WTC11 (cell line): ENCODE results near the gene MPIG6B. TPM values are rescaled to one million over a fixed set of nuclear protein-coding genes. Genes with fewer than 3 reads are reported as not detected.

ENCODE experiments used
- JAZF1 ChIP-seq: fragments of 250-450 bp; sonication (Bioruptor Pico); IDR thresholded peaks from 2 replicates; pipeline ENCODE4 v1.9.0; 2021; ENCODE audit warnings: moderate library complexity, mild to moderate bottlenecking, inconsistent platforms
- RORB ChIP-seq: fragments of 250-450 bp; sonication (Bioruptor Pico); IDR thresholded peaks from 2 replicates; pipeline ENCODE4 v1.9.0; 2021; ENCODE audit warnings: mild to moderate bottlenecking
- TCF7 ChIP-seq: sonication (generic); formaldehyde crosslinking; IDR thresholded peaks from 2 replicates; pipeline ENCODE4 v1.8.0; 2022; ENCODE audit warnings: mild to moderate bottlenecking, low read depth, missing genetic modification reagents, moderate library complexity
- ZNF232 ChIP-seq: sonication (generic); formaldehyde crosslinking; IDR thresholded peaks from 2 replicates; pipeline ENCODE4 v1.8.0; 2022; ENCODE audit warnings: mild to moderate bottlenecking, missing genetic modification reagents
- microRNA-seq: library from miRNA; unstranded; fragments of <30 nt; microRNA quantifications from one replicate; pipeline ENCODE4 v1.2.0, GENCODE V29; 2022; ENCODE audit warnings: borderline number of aligned reads
- total RNA-seq: library from RNA; stranded (reverse); gene quantifications from 3 replicates; pipeline ENCODE4 v1.2.3, GENCODE V29; 2021
- TF ChIP-seq, protein P1 (sequence below): sonication (generic); formaldehyde crosslinking; IDR thresholded peaks from 2 replicates; pipeline ENCODE4 v1.8.0; 2023; ENCODE audit warnings: mild to moderate bottlenecking, missing genetic modification reagents
- TF ChIP-seq, protein P2 (sequence below): sonication (generic); formaldehyde crosslinking; IDR thresholded peaks from 2 replicates; pipeline ENCODE4 v1.8.0; 2023; ENCODE audit warnings: missing genetic modification reagents
- TF ChIP-seq, protein P3 (sequence below): sonication (generic); formaldehyde crosslinking; IDR thresholded peaks from 2 replicates; pipeline ENCODE4 v1.8.0; 2022; ENCODE audit warnings: mild to moderate bottlenecking, missing genetic modification reagents
- TF ChIP-seq, protein P4 (sequence below): sonication (generic); formaldehyde crosslinking; IDR thresholded peaks from 2 replicates; pipeline ENCODE4 v1.8.1; 2023; ENCODE audit warnings: mild to moderate bottlenecking, moderate library complexity, missing genetic modification reagents
- TF ChIP-seq, protein P5 (sequence below): sonication (generic); formaldehyde crosslinking; IDR thresholded peaks from 2 replicates; pipeline ENCODE4 v1.8.0; 2023; ENCODE audit warnings: missing genetic modification reagents, mild to moderate bottlenecking, borderline replicate concordance
- TF ChIP-seq, protein P6 (sequence below): fragments of 250-450 bp; sonication (Bioruptor Pico); IDR thresholded peaks from 2 replicates; pipeline ENCODE4 v1.8.0; 2021; ENCODE audit warnings: mild to moderate bottlenecking

The MPIG6B gene
- total RNA-seq, 1 experiment from 2014 or later: 0.09 TPM

DNA sequence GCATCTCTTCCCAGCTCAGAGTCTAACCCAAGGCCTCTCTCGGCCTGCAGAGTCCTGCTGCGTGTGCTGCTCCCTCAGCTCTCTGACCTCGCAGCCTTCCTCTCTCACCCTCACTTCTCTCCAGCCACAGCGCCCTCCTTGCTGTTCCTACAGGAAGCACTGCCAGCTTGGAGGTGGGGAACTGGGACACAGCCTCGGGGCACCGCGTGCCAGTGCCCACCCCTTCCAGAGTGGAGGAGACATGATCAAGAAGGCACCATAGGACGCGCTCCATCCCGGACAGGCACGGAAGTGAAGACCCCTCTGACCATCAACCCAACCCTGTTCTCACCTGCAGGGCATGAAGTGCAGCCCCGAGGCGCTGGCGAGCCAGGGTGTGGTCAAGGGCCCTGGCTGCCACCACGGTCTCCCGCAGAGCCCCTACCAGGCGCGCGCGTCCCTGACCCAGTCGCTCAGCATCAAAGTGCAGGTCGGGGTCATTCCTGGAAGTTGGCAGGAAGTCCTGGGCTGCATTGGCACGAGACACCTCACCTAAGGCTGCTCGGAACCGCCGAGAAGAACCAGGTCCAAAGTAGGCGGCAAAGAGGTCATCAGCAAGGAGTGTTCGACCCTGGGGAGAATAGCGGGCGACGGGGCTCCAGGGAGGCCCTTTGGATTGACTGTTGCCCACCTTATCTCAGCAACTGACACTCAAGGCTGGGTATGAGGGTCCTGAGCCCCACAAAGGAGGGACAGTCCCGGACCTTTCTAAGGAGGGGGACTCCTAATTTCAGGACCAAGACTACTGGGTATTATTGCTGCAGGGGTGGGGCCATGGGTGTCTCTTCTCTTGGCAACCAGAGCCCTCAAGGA, 52.7 kb downstream of the MPIG6B start (continued):
- TF ChIP-seq, protein P1, sequence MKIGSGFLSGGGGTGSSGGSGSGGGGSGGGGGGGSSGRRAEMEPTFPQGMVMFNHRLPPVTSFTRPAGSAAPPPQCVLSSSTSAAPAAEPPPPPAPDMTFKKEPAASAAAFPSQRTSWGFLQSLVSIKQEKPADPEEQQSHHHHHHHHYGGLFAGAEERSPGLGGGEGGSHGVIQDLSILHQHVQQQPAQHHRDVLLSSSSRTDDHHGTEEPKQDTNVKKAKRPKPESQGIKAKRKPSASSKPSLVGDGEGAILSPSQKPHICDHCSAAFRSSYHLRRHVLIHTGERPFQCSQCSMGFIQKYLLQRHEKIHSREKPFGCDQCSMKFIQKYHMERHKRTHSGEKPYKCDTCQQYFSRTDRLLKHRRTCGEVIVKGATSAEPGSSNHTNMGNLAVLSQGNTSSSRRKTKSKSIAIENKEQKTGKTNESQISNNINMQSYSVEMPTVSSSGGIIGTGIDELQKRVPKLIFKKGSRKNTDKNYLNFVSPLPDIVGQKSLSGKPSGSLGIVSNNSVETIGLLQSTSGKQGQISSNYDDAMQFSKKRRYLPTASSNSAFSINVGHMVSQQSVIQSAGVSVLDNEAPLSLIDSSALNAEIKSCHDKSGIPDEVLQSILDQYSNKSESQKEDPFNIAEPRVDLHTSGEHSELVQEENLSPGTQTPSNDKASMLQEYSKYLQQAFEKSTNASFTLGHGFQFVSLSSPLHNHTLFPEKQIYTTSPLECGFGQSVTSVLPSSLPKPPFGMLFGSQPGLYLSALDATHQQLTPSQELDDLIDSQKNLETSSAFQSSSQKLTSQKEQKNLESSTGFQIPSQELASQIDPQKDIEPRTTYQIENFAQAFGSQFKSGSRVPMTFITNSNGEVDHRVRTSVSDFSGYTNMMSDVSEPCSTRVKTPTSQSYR (CRISPR knock-in tag): no peak
- TF ChIP-seq JAZF1 (CRISPR knock-in tag): no peak
- TF ChIP-seq, protein P2, sequence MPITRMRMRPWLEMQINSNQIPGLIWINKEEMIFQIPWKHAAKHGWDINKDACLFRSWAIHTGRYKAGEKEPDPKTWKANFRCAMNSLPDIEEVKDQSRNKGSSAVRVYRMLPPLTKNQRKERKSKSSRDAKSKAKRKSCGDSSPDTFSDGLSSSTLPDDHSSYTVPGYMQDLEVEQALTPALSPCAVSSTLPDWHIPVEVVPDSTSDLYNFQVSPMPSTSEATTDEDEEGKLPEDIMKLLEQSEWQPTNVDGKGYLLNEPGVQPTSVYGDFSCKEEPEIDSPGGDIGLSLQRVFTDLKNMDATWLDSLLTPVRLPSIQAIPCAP: no peak
- TF ChIP-seq, protein P3, sequence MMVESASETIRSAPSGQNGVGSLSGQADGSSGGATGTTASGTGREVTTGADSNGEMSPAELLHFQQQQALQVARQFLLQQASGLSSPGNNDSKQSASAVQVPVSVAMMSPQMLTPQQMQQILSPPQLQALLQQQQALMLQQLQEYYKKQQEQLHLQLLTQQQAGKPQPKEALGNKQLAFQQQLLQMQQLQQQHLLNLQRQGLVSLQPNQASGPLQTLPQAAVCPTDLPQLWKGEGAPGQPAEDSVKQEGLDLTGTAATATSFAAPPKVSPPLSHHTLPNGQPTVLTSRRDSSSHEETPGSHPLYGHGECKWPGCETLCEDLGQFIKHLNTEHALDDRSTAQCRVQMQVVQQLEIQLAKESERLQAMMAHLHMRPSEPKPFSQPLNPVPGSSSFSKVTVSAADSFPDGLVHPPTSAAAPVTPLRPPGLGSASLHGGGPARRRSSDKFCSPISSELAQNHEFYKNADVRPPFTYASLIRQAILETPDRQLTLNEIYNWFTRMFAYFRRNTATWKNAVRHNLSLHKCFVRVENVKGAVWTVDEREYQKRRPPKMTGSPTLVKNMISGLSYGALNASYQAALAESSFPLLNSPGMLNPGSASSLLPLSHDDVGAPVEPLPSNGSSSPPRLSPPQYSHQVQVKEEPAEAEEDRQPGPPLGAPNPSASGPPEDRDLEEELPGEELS: no peak
- TF ChIP-seq, protein P4, sequence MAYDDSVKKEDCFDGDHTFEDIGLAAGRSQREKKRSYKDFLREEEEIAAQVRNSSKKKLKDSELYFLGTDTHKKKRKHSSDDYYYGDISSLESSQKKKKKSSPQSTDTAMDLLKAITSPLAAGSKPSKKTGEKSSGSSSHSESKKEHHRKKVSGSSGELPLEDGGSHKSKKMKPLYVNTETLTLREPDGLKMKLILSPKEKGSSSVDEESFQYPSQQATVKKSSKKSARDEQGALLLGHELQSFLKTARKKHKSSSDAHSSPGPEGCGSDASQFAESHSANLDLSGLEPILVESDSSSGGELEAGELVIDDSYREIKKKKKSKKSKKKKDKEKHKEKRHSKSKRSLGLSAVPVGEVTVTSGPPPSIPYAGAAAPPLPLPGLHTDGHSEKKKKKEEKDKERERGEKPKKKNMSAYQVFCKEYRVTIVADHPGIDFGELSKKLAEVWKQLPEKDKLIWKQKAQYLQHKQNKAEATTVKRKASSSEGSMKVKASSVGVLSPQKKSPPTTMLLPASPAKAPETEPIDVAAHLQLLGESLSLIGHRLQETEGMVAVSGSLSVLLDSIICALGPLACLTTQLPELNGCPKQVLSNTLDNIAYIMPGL (CRISPR knock-in tag): no peak
- no peak for TF ChIP-seq ZNF232 (CRISPR knock-in tag)
- TF ChIP-seq TCF7 (CRISPR knock-in tag): no peak
- TF ChIP-seq RORB (CRISPR knock-in tag): no peak
- TF ChIP-seq, protein P5, sequence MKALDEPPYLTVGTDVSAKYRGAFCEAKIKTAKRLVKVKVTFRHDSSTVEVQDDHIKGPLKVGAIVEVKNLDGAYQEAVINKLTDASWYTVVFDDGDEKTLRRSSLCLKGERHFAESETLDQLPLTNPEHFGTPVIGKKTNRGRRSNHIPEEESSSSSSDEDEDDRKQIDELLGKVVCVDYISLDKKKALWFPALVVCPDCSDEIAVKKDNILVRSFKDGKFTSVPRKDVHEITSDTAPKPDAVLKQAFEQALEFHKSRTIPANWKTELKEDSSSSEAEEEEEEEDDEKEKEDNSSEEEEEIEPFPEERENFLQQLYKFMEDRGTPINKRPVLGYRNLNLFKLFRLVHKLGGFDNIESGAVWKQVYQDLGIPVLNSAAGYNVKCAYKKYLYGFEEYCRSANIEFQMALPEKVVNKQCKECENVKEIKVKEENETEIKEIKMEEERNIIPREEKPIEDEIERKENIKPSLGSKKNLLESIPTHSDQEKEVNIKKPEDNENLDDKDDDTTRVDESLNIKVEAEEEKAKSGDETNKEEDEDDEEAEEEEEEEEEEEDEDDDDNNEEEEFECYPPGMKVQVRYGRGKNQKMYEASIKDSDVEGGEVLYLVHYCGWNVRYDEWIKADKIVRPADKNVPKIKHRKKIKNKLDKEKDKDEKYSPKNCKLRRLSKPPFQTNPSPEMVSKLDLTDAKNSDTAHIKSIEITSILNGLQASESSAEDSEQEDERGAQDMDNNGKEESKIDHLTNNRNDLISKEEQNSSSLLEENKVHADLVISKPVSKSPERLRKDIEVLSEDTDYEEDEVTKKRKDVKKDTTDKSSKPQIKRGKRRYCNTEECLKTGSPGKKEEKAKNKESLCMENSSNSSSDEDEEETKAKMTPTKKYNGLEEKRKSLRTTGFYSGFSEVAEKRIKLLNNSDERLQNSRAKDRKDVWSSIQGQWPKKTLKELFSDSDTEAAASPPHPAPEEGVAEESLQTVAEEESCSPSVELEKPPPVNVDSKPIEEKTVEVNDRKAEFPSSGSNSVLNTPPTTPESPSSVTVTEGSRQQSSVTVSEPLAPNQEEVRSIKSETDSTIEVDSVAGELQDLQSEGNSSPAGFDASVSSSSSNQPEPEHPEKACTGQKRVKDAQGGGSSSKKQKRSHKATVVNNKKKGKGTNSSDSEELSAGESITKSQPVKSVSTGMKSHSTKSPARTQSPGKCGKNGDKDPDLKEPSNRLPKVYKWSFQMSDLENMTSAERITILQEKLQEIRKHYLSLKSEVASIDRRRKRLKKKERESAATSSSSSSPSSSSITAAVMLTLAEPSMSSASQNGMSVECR (CRISPR knock-in tag): no peak
- TF ChIP-seq, protein P6, sequence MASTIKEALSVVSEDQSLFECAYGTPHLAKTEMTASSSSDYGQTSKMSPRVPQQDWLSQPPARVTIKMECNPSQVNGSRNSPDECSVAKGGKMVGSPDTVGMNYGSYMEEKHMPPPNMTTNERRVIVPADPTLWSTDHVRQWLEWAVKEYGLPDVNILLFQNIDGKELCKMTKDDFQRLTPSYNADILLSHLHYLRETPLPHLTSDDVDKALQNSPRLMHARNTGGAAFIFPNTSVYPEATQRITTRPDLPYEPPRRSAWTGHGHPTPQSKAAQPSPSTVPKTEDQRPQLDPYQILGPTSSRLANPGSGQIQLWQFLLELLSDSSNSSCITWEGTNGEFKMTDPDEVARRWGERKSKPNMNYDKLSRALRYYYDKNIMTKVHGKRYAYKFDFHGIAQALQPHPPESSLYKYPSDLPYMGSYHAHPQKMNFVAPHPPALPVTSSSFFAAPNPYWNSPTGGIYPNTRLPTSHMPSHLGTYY (CRISPR knock-in tag): no peak
- TF ChIP-seq, all 79 proteins: peak for 0

Small RNA genes lying within 50 kb of the gene (microRNA-seq; reads per million reads assigned to microRNA genes)
- not detected for gene MIR4646

Other genes with a start within 250 kb of the MPIG6B start
- 26.9 to 37.0 TPM (median 27.0 TPM) in 3 replicates for gene MICB, start 225.2 kb upstream of the MPIG6B start, total RNA-seq
- gene MCCD1, start 194.4 kb upstream of the MPIG6B start, total RNA-seq: not detected in 3 replicates
- 704 to 738 TPM (median 712 TPM) in 3 replicates for gene DDX39B, start 181.4 kb upstream of the MPIG6B start, total RNA-seq
- 2.7 to 4.1 TPM (median 4.0 TPM) in 3 replicates for gene ATP6V1G2, start 176.8 kb upstream of the MPIG6B start, total RNA-seq
- gene NFKBIL1, start 175.8 kb upstream of the MPIG6B start, total RNA-seq: 14.9 to 19.5 TPM (median 17.1 TPM) in 3 replicates
- gene LTA, start 151.1 kb upstream of the MPIG6B start, total RNA-seq: 0.46 to 1.2 TPM (median 0.87 TPM) in 3 replicates
- gene TNF, start 147.8 kb upstream of the MPIG6B start, total RNA-seq: 0.23 to 0.46 TPM (median 0.31 TPM) in 3 replicates
- gene LTB, start 140.9 kb upstream of the MPIG6B start, total RNA-seq: 1.0 to 1.5 TPM (median 1.3 TPM) in 3 replicates
- 0.34 to 0.66 TPM in 2 of 3 replicates, not detected in the other for gene LST1, start 137.1 kb upstream of the MPIG6B start, total RNA-seq
- not detected in 3 replicates for gene NCR3, start 130.4 kb upstream of the MPIG6B start, total RNA-seq
- 5.4 to 8.5 TPM (median 7.1 TPM) in 3 replicates for gene AIF1, start 108.1 kb upstream of the MPIG6B start, total RNA-seq
- 372 to 381 TPM (median 373 TPM) in 3 replicates for gene PRRC2A, start 102.7 kb upstream of the MPIG6B start, total RNA-seq
- gene BAG6, start 70.7 kb upstream of the MPIG6B start, total RNA-seq: 366 to 410 TPM (median 396 TPM) in 3 replicates
- gene APOM, start 67.5 kb upstream of the MPIG6B start, total RNA-seq: 3.5 to 4.6 TPM (median 4.3 TPM) in 3 replicates
- gene C6orf47, start 62.6 kb upstream of the MPIG6B start, total RNA-seq: 14.0 to 16.3 TPM (median 14.3 TPM) in 3 replicates
- gene GPANK1, start 58.4 kb upstream of the MPIG6B start, total RNA-seq: 24.3 to 29.1 TPM (median 26.4 TPM) in 3 replicates
- gene CSNK2B, start 57.3 kb upstream of the MPIG6B start, total RNA-seq: 153 to 183 TPM (median 161 TPM) in 3 replicates
- 10.7 to 15.7 TPM (median 11.0 TPM) in 3 replicates for gene LY6G5B, start 53.4 kb upstream of the MPIG6B start, total RNA-seq
- gene LY6G5C, start 42.3 kb upstream of the MPIG6B start, total RNA-seq: 0.98 to 1.6 TPM (median 1.0 TPM) in 3 replicates
- gene ABHD16A, start 20.0 kb upstream of the MPIG6B start, total RNA-seq: 28.6 to 30.3 TPM (median 29.8 TPM) in 3 replicates
- gene LY6G6F, start 16.5 kb upstream of the MPIG6B start, total RNA-seq: not detected in 3 replicates
- not detected in 3 replicates for gene LY6G6D, start 8.0 kb upstream of the MPIG6B start, total RNA-seq
- gene LY6G6C, start 1.6 kb upstream of the MPIG6B start, total RNA-seq: 0.21 to 0.35 TPM in 2 of 3 replicates, not detected in the other
- 62.2 to 67.3 TPM (median 65.8 TPM) in 3 replicates for gene DDAH2, start 5.9 kb downstream of the MPIG6B start, total RNA-seq
- 229 to 244 TPM (median 230 TPM) in 3 replicates for gene CLIC1, start 13.2 kb downstream of the MPIG6B start, total RNA-seq
- 43.1 to 62.3 TPM (median 56.1 TPM) in 3 replicates for gene MSH5, start 16.6 kb downstream of the MPIG6B start, total RNA-seq
- 13.3 to 16.9 TPM (median 13.7 TPM) in 3 replicates for gene SAPCD1, start 39.3 kb downstream of the MPIG6B start, total RNA-seq
- gene VWA7, start 54.0 kb downstream of the MPIG6B start, total RNA-seq: 1.2 to 1.8 TPM (median 1.4 TPM) in 3 replicates
- 147 to 177 TPM (median 161 TPM) in 3 replicates for gene VARS1, start 72.4 kb downstream of the MPIG6B start, total RNA-seq
- gene LSM2, start 83.6 kb downstream of the MPIG6B start, total RNA-seq: 104 to 121 TPM (median 119 TPM) in 3 replicates
- 1.2 to 2.1 TPM (median 1.9 TPM) in 3 replicates for gene HSPA1L, start 91.9 kb downstream of the MPIG6B start, total RNA-seq
- gene HSPA1A, start 92.2 kb downstream of the MPIG6B start, total RNA-seq: 57.2 to 80.1 TPM (median 75.8 TPM) in 3 replicates
- 75.3 to 105 TPM (median 96.4 TPM) in 3 replicates for gene HSPA1B, start 104.4 kb downstream of the MPIG6B start, total RNA-seq
- gene NEU1, start 139.4 kb downstream of the MPIG6B start, total RNA-seq: 42.6 to 44.8 TPM (median 42.8 TPM) in 3 replicates
- 3.1 to 3.5 TPM (median 3.5 TPM) in 3 replicates for gene SLC44A4, start 155.6 kb downstream of the MPIG6B start, total RNA-seq
- 137 to 169 TPM (median 168 TPM) in 3 replicates for gene EHMT2, start 174.3 kb downstream of the MPIG6B start, total RNA-seq
- gene ZBTB12, start 178.7 kb downstream of the MPIG6B start, total RNA-seq: 24.0 to 46.2 TPM (median 44.1 TPM) in 3 replicates
- gene C2, start 204.3 kb downstream of the MPIG6B start, total RNA-seq: 1.3 TPM in 3 replicates
- 1.4 to 2.7 TPM (median 1.4 TPM) in 3 replicates for gene CFB, start 222.7 kb downstream of the MPIG6B start, total RNA-seq
- 73.8 to 88.7 TPM (median 79.0 TPM) in 3 replicates for gene NELFE, start 235.6 kb downstream of the MPIG6B start, total RNA-seq
- 80.0 to 84.0 TPM (median 81.8 TPM) in 3 replicates for gene SKIC2, start 235.8 kb downstream of the MPIG6B start, total RNA-seq
- gene DXO, start 248.8 kb downstream of the MPIG6B start, total RNA-seq: 13.8 to 16.5 TPM (median 15.7 TPM) in 3 replicates